ENCODE data around the gene CDH13.

The CDH13 gene

DNA sequence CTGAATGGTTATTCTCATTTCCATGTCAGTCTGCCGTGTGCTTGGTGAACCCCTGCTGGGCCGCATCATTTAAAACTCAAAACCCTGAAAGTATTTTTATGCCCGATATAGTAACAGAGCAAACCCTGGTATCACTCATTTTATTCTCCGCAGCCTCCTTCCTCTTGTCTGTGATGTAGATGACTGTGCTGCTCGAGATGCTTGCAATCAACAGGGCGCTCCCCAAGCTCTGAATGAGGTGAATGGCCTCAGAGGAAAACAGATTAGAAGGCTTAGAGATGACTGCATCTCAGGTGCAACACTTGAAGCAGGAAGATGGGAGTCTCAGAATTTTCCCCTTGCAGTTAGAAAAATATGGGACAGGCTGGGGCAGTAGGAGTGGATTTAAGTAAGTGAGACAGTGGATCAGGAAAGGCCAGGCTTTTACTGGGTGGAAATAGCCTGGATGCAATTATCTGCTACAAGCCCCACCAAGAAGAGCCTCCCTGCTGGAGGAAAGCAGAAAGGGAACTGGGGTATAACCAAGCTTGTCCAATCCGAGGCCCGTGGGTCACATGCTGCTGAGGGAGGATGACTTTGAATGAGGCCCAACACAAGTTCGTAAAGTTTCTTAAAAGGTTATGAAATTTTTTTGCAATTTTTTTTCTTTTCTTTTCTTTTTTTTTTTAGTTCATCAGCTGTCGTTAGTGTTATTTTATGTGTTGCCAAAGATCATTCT is 166.9 kb downstream of the CDH13 start:
- DNase-seq: no peak

DNA sequence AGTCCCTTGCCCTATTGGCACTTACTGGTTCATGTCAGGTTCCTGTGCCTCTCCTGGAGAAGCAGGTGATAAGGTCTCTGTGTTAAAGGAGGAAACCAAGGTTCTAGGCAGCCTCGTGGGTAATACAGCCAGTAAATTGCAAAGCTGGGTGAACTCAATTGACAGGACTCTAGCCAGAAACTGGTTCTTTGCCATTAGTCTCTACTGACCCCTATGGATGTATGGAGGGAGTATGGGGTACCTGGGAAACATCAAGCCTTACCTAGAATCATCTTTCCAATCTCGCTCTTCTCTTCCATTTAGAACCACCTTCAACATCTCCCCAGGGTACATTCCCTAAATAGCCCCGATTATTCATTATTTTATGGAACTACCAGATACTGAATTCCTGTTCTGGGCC is 169.3 kb downstream of the CDH13 start:
- no peak for DNase-seq

DNA sequence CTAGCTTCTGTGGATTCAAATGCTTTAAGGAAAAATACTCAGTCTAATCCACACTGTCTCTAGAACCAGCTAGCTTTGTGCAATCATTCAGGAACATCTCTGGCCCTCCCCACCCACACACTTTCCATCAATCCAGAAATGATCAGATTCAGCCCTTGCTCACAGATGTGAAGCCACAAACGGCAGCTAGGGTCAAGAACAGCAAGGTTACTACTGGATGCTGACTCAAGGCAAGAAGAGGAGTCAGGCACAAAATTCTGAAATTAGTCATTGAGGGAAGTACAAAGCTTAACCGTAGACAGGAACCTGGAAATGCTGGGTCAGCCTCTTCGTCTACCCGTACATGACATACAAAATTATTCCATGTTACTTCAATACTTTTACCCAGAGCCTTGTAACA is 174.6 kb downstream of the CDH13 start:
- DNase-seq: no peak

DNA sequence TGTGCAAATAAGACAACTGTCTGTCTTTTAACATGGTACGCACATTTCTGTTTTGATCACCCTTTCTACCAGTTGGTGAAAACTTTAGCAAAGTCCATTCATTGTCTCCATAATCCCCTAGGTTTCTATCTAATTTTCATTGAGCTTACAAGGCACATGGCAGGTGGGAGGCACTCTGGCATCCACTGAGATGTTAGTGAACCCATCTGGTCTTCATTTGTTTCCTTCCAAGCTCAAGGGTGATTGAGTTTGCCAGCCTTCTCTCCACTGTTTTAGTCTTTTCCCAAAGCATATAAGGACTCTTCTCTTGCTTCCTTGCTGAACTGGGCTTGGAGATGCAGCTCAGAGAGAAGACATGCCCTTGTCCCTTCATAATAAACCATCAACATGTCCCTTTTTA is 179.1 kb downstream of the CDH13 start:
- no peak for DNase-seq

DNA sequence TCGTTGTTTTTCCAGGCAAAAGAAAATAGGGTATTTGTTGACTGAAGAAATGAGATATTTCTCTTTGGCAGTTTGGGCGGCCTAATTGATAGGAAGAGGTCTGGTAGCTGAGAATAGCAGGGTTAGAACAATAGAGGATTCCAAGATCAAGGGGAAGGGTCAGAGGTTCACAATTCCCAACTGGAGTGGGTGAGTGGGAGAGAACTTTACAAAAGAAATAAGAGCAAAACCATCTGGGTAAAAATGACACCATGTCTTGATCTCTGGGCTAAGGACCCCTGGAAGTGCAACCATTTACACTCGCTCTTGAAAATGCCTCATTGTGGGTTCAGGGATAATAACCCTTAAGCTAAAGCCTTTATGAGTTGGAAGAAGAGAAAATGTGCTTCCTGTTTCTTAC is 180.5 kb downstream of the CDH13 start:
- DNase-seq: no peak

DNA sequence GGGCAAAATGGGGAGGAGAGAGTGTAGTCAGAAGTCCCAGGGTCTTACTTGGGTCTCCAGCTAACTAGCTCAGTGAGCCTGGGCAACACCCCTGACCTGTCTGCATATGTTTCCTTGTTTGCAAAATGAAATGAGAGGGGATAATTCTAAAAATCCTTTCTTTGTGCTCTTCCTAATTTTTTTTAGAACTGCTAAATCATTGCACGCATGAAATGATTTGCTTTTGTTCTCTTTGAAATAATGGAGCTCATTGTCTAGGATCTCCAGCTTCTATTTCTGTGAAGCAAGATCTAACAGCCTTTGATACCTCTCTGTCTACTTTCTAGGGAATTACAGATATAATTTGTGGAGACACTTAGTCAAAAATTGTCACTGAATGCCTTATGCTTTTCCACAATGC is 181.3 kb downstream of the CDH13 start:
- no peak for DNase-seq

DNA sequence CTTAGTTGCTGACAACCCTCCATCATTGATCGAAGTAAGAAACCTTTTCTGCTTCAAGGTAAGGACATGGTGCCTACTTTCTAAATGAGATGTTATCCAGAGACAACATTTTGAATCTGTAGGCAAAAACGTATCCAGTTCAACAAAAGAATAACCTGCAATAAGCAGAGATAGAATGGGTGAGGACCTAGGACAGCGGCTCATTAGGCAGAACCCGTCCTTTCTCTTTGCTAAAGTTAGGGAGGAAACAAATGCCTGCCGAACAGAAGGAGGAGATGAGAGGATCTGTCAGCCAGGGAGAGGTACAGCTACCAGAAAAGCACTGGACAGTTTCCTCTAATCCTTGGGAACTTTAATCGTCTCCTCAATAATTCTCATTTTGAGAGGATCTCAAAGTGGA is 183.3 kb downstream of the CDH13 start:
- DNase-seq: no peak

DNA sequence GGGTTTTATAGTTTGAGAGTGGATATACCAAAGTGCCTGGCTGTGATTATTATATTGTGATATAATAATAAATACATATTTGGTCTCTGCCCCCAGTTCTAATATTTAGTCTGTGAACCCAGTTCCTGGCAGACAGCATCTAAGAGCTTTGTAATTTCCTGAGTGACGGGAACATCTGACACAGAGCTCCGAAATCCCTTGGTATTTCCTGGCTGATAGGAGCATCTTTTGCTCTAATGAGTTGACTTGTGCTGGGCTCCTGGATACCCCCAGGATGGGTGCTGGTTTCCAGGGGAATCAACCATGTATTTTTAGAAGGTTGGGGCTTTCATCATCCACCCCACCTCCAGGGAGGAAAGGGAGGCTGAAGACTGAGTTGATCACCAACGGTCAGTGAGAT is 187.3 kb downstream of the CDH13 start:
- DNase-seq: no peak

DNA sequence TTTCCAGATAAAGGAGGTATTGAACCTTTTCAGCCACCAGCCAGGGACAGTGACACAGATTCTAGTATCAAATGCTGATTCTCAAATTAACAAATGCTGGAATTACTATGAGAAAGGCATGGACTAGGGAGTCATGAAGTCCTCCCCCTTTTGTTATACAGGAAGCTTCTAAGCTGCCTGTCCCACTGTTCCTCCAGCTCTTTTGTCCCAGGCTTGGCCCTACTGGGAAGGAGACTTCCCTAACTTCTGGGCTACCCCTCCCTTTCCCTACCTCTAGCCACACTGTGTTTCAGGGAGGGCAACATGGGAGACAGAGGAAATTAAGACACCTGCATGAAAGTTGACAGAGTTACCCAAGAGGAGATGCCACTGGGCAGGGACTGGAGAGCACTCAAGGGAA is 192.5 kb downstream of the CDH13 start:
- DNase-seq: no peak

DNA sequence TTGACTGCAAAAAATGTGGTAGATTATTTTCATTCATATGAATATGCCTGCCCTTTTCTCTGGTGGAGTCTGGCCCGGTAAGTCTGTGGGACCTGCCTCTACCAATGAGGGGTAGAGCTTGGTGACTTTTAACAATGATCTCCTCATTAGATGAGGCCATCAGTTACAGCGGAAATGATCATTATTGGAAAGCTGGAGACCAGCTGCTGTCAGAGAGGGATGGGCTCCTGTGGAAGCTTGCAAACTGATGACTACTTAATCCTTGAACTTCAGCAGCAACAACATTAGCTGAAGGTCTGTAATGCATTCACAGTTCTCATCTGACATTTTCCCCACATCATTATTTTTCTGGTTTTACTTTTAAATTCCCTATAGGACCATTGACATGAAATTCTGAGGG is 194.1 kb downstream of the CDH13 start:
- no peak for DNase-seq

DNA sequence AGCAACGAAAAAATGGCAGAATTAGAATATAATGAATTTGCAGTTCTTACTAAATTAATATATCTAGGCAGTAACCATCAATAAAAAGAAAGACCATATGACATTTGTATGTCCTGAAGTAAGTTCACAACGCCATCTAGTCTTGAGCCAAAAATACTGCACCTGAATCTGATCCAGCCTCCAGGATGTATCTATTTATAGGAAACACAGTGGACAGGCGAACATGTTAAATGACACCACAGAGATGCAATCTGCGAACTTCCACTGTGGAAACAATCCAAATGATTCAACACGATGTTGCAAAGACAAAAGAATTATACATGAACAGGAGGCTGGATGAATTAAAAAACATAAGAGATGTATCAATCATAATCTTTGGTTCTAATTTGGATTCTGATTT is 197.6 kb downstream of the CDH13 start:
- DNase-seq: no peak

DNA sequence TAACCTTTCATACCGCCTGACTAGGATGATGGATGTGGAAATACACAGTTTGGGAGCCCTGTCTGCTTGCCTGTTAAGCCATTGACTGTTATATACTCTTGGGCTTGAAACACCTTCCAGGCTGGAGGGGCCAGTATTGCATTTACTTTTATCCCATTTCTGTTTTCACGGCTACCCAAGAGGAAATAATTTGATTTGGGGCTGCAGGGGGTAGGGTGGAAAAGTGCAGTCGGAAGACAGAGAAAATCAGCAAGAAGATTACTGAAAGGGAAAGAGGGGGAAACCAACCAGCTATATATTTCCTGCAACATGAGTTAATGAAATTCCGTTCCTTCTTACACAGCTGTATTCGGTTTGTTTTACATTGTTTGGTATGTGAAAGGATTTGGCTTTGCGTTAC is 202.5 kb downstream of the CDH13 start:
- DNase-seq: no peak

DNA sequence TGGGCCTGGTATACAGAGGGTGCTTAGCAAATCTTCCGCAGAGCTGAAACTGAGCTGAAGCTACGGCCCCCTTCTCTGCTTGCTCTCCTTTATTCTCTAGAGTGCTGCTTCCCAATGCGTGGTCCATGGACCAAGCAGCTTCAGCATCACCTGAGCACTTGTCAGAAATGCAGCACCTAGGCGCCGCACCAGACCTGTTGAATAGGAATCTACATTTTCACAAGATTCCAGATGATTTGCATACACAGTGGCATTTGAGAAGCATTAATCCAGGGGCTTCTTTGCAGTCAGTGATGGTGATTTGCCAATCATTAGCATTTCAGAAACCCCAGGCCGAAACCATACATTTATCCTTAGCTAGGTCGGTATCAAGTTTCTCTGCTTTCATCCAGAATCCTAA is 204.2 kb downstream of the CDH13 start:
- DNase-seq: no peak

DNA sequence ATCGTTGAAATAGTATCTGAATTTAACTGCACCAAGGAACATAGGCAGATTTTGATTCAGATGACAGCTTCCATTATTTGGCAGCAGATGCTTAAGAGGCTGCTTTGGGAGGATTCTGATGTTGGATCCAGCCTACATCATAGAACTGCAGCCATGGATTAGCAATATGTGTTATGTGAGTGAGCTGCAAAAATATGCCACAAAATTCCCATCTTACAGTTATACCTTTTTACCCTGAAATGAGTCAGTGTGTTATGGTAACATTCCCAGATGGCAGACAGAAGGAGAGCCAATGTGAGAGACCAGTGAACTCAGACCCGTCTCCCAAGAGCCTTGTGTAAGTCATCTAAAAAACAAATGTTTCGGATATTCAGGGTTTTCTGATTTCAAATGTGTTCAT is 206.1 kb downstream of the CDH13 start:
- DNase-seq: no peak

DNA sequence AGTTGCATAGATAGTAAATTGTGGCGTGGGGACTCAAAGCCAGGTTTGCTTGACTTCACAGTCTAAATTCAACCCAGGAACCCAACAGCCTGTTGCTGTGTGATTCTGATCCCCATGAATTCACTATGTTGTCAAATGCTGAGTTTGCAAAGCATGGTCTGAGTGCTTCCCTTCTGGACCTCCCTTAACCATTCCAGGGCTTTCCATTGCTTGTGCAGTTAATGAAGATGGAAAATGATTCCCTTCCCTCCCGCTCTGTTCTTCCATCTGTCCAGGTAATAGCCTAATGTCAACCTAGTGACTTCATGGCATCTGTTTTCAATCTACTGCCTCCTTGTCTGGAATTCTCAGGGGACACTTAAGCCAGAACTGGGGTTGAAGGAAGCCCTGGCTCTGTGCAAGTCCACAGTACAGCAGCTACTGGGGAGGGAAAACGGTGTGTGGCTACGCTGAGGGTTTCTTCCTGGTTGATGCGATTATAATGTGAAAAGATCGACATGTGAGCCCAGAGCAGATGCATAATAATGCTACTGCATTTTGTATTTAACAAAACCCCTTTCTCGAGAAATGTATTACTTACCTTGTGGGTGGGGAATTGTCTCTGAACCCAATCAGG is 206.7 kb downstream of the CDH13 start:
- DNase-seq: no peak

DNA sequence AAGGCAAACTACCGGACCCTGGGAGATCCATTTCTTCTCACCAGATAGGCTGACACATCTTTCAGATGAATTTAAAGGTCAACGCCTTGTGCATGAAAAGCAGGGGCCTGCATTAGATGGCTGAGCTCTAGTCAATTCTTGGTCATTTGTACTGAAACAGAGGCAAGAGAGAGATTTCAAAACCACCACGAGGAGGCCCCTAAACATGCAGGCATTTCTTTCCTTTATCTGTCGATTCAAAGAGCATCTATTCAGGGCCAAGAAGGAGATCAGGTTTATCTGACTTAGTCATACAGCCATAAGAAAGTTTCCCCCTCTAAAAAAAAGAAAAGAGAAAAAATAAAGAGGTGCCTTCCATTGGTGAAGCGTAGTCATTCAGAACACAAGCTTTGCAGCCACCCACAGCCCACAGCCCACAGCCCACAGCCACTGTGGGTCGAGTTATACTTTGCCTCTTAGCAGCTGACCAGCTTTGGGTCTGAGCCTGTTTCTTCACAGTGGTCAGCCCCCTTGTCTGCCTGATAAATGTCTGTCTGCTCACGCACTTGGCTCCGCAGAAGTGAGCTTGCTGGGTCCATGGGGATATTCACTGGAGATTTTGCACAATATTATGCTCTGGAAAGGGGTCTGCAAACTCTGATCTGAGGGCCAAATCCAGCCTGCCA is 207.5 kb downstream of the CDH13 start:
- no peak for DNase-seq

DNA sequence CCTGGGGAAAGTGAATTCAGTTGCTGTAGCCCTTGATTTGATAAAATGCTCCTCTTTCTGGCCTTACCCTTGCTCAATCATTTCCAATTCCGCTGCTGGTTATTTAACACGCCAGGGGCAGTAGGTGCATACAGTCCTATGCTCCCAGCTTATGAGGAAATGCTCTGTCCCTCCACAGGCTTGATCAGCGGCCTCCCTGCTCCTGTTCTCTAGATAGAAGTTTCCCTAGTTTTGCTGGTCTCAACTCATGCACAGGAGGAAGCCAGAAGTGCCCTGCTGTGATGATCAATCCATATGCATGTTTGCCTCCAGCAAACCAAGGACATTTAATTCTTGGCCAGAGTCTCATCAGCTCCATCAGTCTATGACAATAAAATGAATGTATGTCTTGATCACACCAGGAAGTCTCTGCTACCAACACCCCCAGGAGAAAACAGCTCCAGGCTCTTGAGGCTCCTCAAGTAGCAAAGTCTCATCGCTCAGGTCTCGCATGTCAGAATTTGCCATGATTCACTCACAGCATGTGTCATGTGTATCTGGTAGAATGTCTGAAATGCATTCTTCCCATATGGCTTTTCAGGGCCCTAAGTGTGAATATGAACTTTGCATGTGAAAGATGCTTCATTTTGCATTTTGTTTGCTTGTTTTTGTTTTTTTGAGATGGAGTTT is 208.9 kb downstream of the CDH13 start:
- DNase-seq: no peak

DNA sequence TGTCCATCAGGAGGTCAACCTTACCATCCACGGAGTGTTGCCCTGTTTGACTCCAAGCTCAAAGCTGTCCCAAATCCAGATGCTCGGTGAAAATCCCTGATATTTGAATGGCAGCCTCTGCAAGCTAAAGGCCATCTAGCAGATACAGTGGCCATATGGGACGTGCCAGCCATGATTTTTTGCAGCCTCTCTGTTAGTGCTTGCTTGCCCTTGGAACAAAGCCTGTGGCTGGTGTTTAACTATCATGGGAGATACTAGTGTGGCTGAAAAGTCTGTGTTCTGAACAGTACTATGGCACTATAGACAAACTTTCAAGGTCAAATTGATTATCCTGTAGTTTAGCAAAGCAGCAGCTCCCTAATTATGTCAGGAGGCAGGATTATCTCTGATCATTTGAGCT is 214.3 kb downstream of the CDH13 start:
- DNase-seq: no peak

DNA sequence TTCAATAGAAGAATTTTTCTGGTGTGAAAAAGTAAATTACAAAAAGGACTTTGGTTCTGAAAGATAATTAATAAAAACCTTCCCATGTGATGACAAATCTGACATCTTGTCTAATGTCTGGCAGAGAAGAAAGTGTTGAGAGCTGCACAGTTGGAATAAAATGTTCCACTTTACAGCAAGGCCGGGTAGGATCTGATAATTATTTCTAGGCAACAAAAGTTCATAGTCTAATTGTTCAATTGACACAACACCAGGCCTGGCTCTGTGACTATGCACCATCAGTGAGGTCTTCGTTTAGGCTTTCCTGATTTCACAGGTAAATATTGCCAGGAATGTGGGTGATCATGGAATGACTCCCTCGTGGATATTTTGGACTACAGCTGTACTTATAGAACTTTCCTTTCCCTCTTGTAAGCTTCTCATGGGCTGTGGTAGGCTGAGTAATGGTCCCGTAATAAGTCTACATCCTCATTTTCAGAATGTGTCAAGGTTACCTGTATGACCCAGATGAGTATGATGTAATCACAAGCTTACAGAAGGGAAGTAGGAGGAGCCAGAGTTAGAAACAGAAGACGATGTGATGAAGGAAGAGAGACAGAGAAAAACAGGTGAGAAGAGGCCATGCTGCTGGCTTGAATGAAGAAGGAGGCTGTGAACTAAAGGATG is 217.0 kb downstream of the CDH13 start:
- no peak for DNase-seq

DNA sequence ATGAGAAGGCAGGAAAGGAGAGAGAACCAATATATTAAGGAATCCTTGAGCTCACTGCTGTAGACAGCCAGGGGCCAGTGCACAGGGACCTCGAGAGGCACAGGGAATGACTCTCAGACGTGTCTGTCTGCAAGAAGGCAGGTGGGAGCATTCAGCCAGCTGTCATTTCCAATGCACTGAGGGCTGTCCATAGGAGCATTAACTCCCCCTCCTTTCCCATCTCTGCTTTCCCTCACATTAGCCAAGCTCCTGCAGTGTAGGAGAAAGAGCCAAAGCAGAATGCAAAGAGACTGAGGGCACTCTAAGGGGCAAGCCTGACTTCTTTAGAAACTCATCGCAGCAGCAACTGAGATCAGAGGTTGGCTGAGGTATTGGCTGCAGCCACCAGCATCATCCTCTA is 218.3 kb downstream of the CDH13 start:
- DNase-seq: no peak

DNA sequence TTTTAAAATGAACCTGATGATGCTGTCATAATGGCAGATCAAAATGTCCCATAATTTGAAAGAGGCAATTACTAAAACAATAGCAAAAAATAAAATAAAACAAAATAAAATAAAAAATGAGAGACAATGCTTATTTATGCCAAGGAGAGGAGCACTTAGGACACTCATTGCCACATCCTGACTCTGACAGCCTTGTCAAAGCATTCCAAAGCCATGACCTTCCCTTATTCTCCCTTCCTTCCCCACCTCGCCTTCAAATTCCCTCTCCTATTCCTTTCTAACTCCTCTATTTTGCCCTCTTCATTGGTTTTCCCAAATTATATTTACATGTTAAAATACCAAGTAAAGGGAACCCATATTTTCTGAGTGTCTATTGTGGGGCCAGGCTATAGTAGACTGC is 220.0 kb downstream of the CDH13 start:
- no peak for DNase-seq

DNA sequence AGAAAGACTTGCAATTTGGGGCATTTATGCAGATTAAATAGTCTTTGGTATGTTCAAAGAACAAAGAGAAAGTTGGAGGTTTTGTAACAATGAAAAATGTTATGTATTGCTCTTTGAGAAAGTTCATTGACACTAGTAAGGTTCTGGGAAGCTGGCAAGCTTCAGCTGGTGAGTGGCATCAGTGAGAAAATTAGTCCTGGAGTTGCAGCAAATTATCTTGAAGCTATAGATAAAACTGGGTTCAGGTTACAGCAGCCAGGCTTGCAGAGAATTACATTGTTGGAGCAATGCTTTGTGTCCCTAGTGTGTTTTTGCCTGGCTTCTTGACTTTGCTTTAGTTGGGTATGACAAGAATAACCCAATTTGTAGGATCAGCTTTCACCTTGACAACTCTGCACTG is 221.2 kb downstream of the CDH13 start:
- DNase-seq: no peak

DNA sequence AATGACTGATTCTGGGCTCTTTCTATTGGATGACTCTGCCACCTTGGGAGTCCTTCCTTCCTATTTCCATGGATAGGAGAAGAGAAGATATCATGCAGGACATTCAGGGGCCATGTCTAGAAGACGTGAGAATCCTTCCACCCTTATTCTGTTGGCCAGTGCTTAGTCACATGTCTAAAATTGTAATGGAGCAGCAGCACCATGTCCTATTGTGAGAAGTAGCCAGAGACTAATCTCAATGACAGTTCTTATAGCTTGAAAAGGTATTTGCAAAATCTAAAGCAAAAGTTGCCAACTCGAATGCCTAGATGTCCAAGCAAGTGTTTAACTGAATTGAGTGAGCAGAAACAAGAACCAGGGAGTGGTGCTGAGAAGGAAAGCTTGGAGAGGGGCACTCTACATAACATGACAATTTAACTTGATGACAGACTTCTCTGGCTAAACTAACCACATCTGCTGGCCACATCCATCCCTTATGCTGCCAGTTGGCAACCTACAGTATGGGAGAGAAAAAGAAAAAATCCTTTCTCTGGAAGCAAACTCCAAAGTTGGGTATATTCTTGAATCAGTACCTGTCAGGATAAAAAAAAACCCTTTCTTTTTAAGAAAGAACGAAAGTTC is 225.7 kb downstream of the CDH13 start:
- no peak for DNase-seq
